A549 (cell line): Measurements from ENCODE around the gene ARHGEF7. TPM values are rescaled to one million over a fixed set of nuclear protein-coding genes. Genes with fewer than 3 reads are reported as not detected.

Experiments used
- ATAC-seq, 2 experiments: fragments of 200-7000 bp in 1 of 2; fragments of >200 bp in 1 of 2; cut with Nextera tagmentation in 1 of 2; cut with Tn5 transposase in 1 of 2; 3 replicates each; pipeline versions ENCODE4 v1.8.0 to v1.9.1; 2018 to 2020; ENCODE audit warnings: mild to moderate bottlenecking in 1 of 2, moderate library complexity in 1 of 2
- CTCF ChIA-PET: fragments of 300-600 bp; sonication (Branson Sonifier 250); formaldehyde crosslinking; extraction: SDS; loops from one replicate; lab custom pipeline; 2021; ENCODE audit warnings: antibody characterized with exemption, inconsistent platforms; lab: Yijun Ruan, JAX
- POLR2A ChIA-PET: fragments of 350-600 bp; formaldehyde crosslinking; extraction: SDS; loops from one replicate; lab custom pipeline; 2021; ENCODE audit warnings: antibody characterized with exemption, inconsistent platforms; lab: Yijun Ruan, JAX
- DNase-seq, 2 experiments: peaks; one replicate each; pipeline versions ENCODE4 v3.0.0 to v3.0.0-alpha.2; 2011 to 2016; ENCODE audit warnings: low read depth in 1 of 2, low spot score in 1 of 2
- FAIRE-seq: peaks from 2 replicates; lab custom pipeline; 2011; peaks lifted over from hg19 to GRCh38; lab: Jason Lieb, UNC
- H3K27ac ChIP-seq, 2 experiments: fragments of >200 bp; sonication (Bioruptor Twin); formaldehyde crosslinking; 3 replicates each; pipeline ENCODE4 v1.5.1; 2016 to 2017
- H3K4me1 ChIP-seq: fragments of >200 bp; sonication (Bioruptor Twin); formaldehyde crosslinking; 3 replicates; pipeline ENCODE4 v1.6.1; 2016
- H3K4me2 ChIP-seq: fragments of >200 bp; sonication (Bioruptor Twin); formaldehyde crosslinking; 3 replicates; pipeline ENCODE4 v1.6.1; 2016
- H3K4me3 ChIP-seq: fragments of >200 bp; sonication (Bioruptor Twin); formaldehyde crosslinking; 3 replicates; pipeline ENCODE4 v1.5.1; 2016
- H3K9me3 ChIP-seq: fragments of >200 bp; sonication (Bioruptor Twin); formaldehyde crosslinking; 3 replicates; pipeline ENCODE4 v1.6.1; 2016
- BHLHE40 ChIP-seq: IDR thresholded peaks from 2 replicates; pipeline ENCODE4 v1.6.1; 2012; ENCODE audit warnings: low read depth, low read length, inconsistent platforms
- CBX8 ChIP-seq: fragments of 200-600 bp; sonication (generic); IDR thresholded peaks from 2 replicates; pipeline ENCODE4 v1.6.1; 2016
- CHD2 ChIP-seq: fragments of 150-350 bp; IDR thresholded peaks from 2 replicates; pipeline ENCODE4 v1.6.1; 2014; ENCODE audit warnings: low read length; ENCODE audit not compliant: partially characterized antibody
- ESRRA ChIP-seq: fragments of 150-350 bp; IDR thresholded peaks from 2 replicates; pipeline ENCODE4 v1.6.1; 2014; ENCODE audit warnings: mild to moderate bottlenecking, low read length, borderline replicate concordance
- FOSB ChIP-seq: fragments of 250-450 bp; sonication (Bioruptor Pico); IDR thresholded peaks from 2 replicates; pipeline ENCODE4 v1.5.0; 2020; ENCODE audit warnings: mild to moderate bottlenecking, moderate library complexity
- FOSL2 ChIP-seq, 2 experiments: fragments of 450-650 bp in 1 of 2; fragments of >200 bp in 1 of 2; sonication (Bioruptor Twin) in 1 of 2; formaldehyde crosslinking; IDR thresholded peaks; 2 replicates each; pipeline versions ENCODE4 v1.5.0 to v1.6.1; 2016 to 2020; ENCODE audit warnings: mild to moderate bottlenecking in 1 of 2, moderate library complexity in 1 of 2
- FOXS1 ChIP-seq: fragments of 250-450 bp; sonication (Bioruptor Pico); IDR thresholded peaks from 2 replicates; pipeline ENCODE4 v1.5.0; 2020; ENCODE audit warnings: mild to moderate bottlenecking, moderate library complexity
- HMGXB4 ChIP-seq: fragments of 250-450 bp; sonication (Bioruptor Pico); IDR thresholded peaks from 2 replicates; pipeline ENCODE4 v1.5.0; 2021; ENCODE audit warnings: mild to moderate bottlenecking, moderate library complexity, borderline replicate concordance
- HOXB13 ChIP-seq: fragments of 250-450 bp; sonication (Bioruptor Pico); IDR thresholded peaks from 2 replicates; pipeline ENCODE4 v1.5.0; 2020; ENCODE audit warnings: low read depth, mild to moderate bottlenecking, moderate library complexity
- JUN ChIP-seq, 2 experiments: fragments of >200 bp; sonication (Bioruptor Twin); formaldehyde crosslinking; IDR thresholded peaks; 2 replicates in 1 of 2; 3 replicates in 1 of 2; pipeline ENCODE4 v1.6.1; 2016 to 2017
- MAZ ChIP-seq: fragments of 150-350 bp; IDR thresholded peaks from 2 replicates; pipeline ENCODE4 v1.6.1; 2014; ENCODE audit warnings: antibody characterized with exemption, low read depth, low read length, borderline replicate concordance
- POLR2A ChIP-seq: IDR thresholded peaks from 2 replicates; pipeline ENCODE4 v1.6.1; 2012; ENCODE audit warnings: mild to moderate bottlenecking, low read length
- RCOR1 ChIP-seq: fragments of 150-350 bp; IDR thresholded peaks from 2 replicates; pipeline ENCODE4 v1.6.1; 2014; ENCODE audit warnings: antibody characterized with exemption, low read length, low read depth
- SMC3 ChIP-seq: fragments of >200 bp; sonication (Bioruptor Twin); formaldehyde crosslinking; IDR thresholded peaks from 3 replicates; pipeline ENCODE4 v1.6.1; 2018; ENCODE audit warnings: inconsistent platforms
- TFCP2L1 ChIP-seq: fragments of 250-450 bp; sonication (Bioruptor Pico); IDR thresholded peaks from 2 replicates; pipeline ENCODE4 v1.5.0; 2021; ENCODE audit warnings: mild to moderate bottlenecking
- TP53 ChIP-seq: fragments of 250-450 bp; sonication (Bioruptor Pico); IDR thresholded peaks from 2 replicates; pipeline ENCODE4 v1.5.0; 2021; ENCODE audit warnings: mild to moderate bottlenecking, moderate library complexity
- WGBS: methylation state at CpG from one replicate; pipeline ENCODE4 v1.1.6; 2017; ENCODE audit errors: missing lambda C conversion rate; 5-methylcytosine and 5-hydroxymethylcytosine counted together
- polyA plus RNA-seq, 4 experiments: library from polyadenylated mRNA; depleted of rRNA in 3 of 4; stranded (reverse); fragments of >200 nt; fragmentation: RNase III in 1 of 4; extraction: RNeasy Plus Mini Kit Qiagen cat#74134 plus additional on column Dnase treatment in 1 of 4; gene quantifications; 2 replicates in 3 of 4; 3 replicates in 1 of 4; pipeline ENCODE4 v1.2.3, GENCODE V29; 2011 to 2017
- TF ChIP-seq, protein P1 (sequence below): fragments of >200 bp; sonication (Bioruptor Twin); formaldehyde crosslinking; IDR thresholded peaks from 3 replicates; pipeline ENCODE4 v1.6.1; 2016

Gene ARHGEF7
- polyA plus RNA-seq, 2 of the 4 experiments (the other 2 are of a cell fraction), result 21.1 to 23.1 TPM

DNA sequence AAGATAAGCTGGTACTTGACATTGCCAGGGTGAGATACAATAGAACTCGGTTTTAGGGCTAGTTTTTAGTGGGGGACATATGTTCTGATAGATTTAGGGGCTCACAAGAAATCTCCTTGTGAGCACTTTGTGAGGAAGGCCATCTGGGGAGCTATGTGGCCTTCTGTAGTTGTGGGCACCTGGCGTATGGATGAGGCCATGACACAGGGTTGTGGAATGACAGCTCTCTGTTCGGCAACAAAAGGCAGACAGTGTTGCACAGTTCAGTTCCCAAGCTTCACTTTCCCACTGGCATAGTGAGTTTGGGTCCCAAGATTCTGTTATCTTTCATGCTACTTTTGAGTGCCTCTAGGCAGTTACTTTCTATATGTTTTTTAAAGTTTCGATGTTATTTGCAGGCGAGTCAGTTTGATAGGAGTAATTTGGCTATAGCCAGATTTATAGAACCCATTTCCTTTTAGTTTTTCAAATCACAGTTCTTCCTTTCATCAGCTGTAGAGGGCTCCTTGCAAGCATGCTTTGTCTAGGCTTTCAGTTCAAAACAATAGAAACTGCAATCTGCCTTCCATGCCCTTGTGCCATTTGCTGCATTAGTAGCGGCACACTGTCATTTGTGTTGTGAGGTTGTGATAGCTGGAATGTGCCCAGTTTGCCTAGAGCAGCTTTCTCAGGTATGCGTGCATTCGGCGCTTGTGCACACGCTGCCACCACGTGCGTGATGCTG lies 134.7 kb downstream of the ARHGEF7 start (continued):
- no peak for TF ChIP-seq HOXB13 (CRISPR knock-in tag)
- no peak for TF ChIP-seq TP53 (CRISPR knock-in tag)
- TF ChIP-seq CBX8, result no peak
- TF ChIP-seq RCOR1, result no peak
- no peak for TF ChIP-seq MAZ

- ATAC-seq (no peak), FAIRE-seq (no peak), DNase-seq (no peak)
- Histone ChIP-seq H3K4me2 (no peak overlapping the region), H3K27ac (no peak overlapping the region), H3K4me1 (no peaks in the 10 kb centered on the region), H3K4me3 (no peak overlapping the region), H3K9me3 (no peaks in the 10 kb centered on the region)
- 93% methylated on average over 4 of the region's 4 CpGs for WGBS
- no peak for TF ChIP-seq HMGXB4
- TF ChIP-seq TFCP2L1, result no peak
- POLR2A ChIA-PET, result no interaction called here
- CTCF ChIA-PET, result interaction anchor here (0.8 kb wide), 1 partner anchor 21 kb away, joined by 3 read pairs; no protein-coding TSS in a partner anchor
Measured at GRCh38 chr13:111251646-111252445, 136.7 kb downstream of the ARHGEF7 start.

DNA sequence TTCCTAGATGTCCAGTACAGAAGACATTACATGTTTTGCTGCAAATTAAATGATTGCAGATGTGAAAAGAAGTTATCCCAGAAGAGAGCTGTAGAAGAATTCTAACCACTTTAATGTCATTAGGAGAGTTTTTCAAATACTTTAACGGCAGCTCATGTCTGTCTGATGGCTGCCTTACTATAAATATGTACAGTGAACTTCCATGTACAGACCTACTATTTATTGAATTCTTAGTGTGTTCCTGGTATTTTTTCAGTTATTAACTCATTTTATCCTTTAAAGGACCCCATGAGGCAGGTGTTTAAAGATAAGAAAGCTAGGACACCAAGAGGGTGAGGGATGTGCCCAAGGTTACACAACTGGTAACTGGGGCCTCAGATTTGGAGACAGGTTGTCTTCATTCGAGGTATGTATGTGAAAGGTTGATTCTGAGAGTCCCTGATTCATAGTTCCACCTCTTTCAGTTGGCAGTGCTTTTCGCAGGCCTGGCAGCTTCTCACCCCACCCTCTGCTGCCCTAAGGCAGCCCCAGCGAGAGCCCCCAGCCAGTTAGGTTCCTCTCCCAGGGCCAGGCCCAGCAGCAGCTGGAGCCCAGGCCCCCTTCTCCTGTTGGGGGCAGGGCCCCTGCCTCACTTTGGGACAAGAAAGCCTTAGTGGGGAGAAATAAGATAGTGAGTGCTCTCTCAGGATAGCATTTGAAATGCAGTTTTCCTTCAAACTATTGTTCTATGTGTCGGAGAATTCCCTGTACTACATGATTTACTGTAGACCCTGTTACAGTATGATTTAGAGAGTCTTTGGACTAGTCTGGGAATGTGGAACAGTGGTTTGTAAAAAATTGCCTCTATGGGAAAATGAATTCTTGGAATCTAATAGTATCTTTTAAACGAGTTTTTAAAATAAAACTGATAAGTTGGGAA lies 137.6 kb downstream of the ARHGEF7 start:
- TF ChIP-seq BHLHE40 (no peak), CHD2 (no peak), ESRRA (no peak), RCOR1 (no peak), FOSL2 (IDR thresholded peaks at IDR 0.05) (no peak), FOSL2 (CRISPR knock-in tag; IDR thresholded peaks at IDR 0.05) (no peak), FOXS1 (CRISPR knock-in tag) (no peak), JUN (IDR thresholded peaks at IDR 0.05) (no peak), POLR2A (no peak), FOSB (CRISPR knock-in tag) (no peak), SMC3 (no peak), CBX8 (no peak)
- TF ChIP-seq, protein P1, sequence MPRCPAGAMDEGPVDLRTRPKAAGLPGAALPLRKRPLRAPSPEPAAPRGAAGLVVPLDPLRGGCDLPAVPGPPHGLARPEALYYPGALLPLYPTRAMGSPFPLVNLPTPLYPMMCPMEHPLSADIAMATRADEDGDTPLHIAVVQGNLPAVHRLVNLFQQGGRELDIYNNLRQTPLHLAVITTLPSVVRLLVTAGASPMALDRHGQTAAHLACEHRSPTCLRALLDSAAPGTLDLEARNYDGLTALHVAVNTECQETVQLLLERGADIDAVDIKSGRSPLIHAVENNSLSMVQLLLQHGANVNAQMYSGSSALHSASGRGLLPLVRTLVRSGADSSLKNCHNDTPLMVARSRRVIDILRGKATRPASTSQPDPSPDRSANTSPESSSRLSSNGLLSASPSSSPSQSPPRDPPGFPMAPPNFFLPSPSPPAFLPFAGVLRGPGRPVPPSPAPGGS, result no peak
- WGBS, result 68% methylated on average over 6 of the region's 6 CpGs
- DNase-seq, result no peak
- no peak overlapping the region for H3K4me2 ChIP-seq
- ChIA-PET CTCF (interaction anchor here (0.8 kb wide), 1 partner anchor 22 kb away, joined by 3 read pairs; no protein-coding TSS in a partner anchor), POLR2A (no interaction called here)
- FAIRE-seq, result no peak
- no peaks in the 10 kb centered on the region for H3K9me3 ChIP-seq
- H3K4me3 ChIP-seq, result no peak overlapping the region
- no peak overlapping the region for H3K27ac ChIP-seq
- no peaks in the 10 kb centered on the region for H3K4me1 ChIP-seq
- no peak for ATAC-seq
